ENCODE data around the gene EMC9.

DNA sequence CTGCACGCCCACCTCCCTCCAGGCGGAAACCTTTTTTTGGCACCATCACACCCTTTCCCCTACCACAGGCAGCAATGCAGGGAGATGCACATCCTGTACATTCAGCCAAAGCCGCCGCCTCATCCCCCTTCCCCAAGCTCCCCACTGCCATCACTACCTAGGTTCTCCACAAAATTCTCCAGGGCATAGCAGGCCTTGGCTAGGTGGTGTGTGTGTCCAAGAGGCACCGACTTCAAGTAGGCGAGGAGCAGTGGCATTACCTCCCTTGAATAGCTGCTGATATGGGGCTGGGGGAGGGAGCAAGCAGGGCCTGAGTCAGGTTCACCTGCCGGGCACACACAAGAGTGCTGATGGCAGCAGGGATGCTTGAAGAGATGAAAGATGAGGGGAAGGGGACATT, 43.6 kb upstream of the EMC9 start:
- TF ChIP-seq POLR2A (IDR thresholded peaks at IDR 0.05; ENCODE audit: low read depth, low read length), result no peak
- TF ChIP-seq TAF1 (IDR thresholded peaks at IDR 0.05; ENCODE audit: low read depth, low read length), result no peak
- peak; percentile 28; the same call in 1 of the 2 replicates for TF ChIP-seq POLR2AphosphoS5 (IDR thresholded peaks at IDR 0.05; ENCODE audit: low read depth, low read length)

All from GM12891 (cell line).